KMS-11 (cell line): ENCODE data around the gene ZBTB20.
A peak's percentile ranks its signal among the peaks of the same experiment; 100 is the strongest.

Experiments
- H2AFZ ChIP-seq: fragments of 200-600 bp; sonication (generic); 2 replicates; pipeline ENCODE4 v1.6.1; 2016; ENCODE audit warnings: antibody characterized with exemption, mixed run types, low read depth
- H3K27ac ChIP-seq: fragments of 200-600 bp; sonication (generic); 2 replicates; pipeline ENCODE4 v1.6.1; 2016; ENCODE audit warnings: mild to moderate bottlenecking, mixed run types
- H3K27me3 ChIP-seq: fragments of 200-600 bp; sonication (generic); 2 replicates; pipeline ENCODE4 v1.6.1; 2017; ENCODE audit warnings: mild to moderate bottlenecking, low read depth, mixed run types, moderate library complexity; ENCODE audit not compliant: insufficient read depth
- H3K36me3 ChIP-seq: fragments of 200-600 bp; sonication (generic); 2 replicates; pipeline ENCODE4 v1.6.1; 2017; ENCODE audit warnings: mild to moderate bottlenecking, mixed run types; ENCODE audit not compliant: insufficient read depth
- H3K4me1 ChIP-seq: fragments of 200-600 bp; sonication (generic); 2 replicates; pipeline ENCODE4 v1.6.1; 2016; ENCODE audit warnings: mild to moderate bottlenecking, low read depth, mixed run types; ENCODE audit not compliant: poor library complexity, severe bottlenecking
- H3K4me2 ChIP-seq: fragments of 200-600 bp; sonication (generic); 2 replicates; pipeline ENCODE4 v1.7.0; 2016; ENCODE audit warnings: mild to moderate bottlenecking, mixed run types
- H3K4me3 ChIP-seq: fragments of 200-600 bp; sonication (generic); IDR thresholded peaks from 2 replicates; pipeline ENCODE4 v1.6.1; 2017; ENCODE audit warnings: low read depth, low read length, mixed read lengths; ENCODE audit not compliant: insufficient read depth
- H3K79me2 ChIP-seq: fragments of 200-600 bp; sonication (generic); 2 replicates; pipeline ENCODE4 v1.6.1; 2016; ENCODE audit warnings: low read depth, mixed run types; ENCODE audit not compliant: insufficient read depth
- H3K9ac ChIP-seq: fragments of 200-600 bp; sonication (generic); 2 replicates; pipeline ENCODE4 v1.6.1; 2016; ENCODE audit warnings: mild to moderate bottlenecking, mixed run types
- H4K20me1 ChIP-seq: fragments of 200-600 bp; sonication (generic); 2 replicates; pipeline ENCODE4 v1.6.1; 2016; ENCODE audit warnings: mild to moderate bottlenecking, mixed run types; ENCODE audit not compliant: insufficient read depth
- TF ChIP-seq, protein P1 (sequence below): fragments of 200-600 bp; sonication (generic); conservative IDR thresholded peaks from 2 replicates; pipeline ENCODE4 v1.6.1; 2017; ENCODE audit warnings: low read depth, mild to moderate bottlenecking, antibody characterized with exemption, low read length, moderate library complexity, mixed read lengths

Gene ZBTB20

DNA sequence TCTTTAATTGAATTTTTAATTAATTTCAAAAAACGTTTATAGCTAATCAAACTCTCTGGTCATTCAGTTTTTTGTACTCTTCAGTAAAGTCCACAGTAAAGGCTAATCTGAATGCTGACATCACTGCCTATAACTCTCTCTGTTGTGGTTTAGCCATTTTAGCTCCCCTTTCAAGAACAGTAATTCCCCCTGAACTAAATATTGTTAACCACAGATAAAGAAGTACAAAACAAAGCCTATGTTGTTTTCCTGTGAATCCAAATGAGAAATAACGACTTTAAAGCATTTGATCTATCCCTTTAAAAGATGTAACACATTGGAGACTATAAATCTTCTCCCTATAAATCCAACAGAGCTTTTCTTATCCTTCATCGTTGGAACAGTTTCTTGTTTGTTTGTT, 94.2 kb downstream of the ZBTB20 start:
- Histone ChIP-seq H4K20me1 (no peaks in the 10 kb centered on the region), H2AFZ (no peak overlapping the region), H3K79me2 (no peaks in the 10 kb centered on the region), H3K4me1 (peaks cover 3% of the 10 kb centered on the region), H3K36me3 (no peaks in the 10 kb centered on the region), H3K27me3 (no peaks in the 10 kb centered on the region), H3K4me3 (no peak overlapping the region), H3K27ac (no peak overlapping the region), H3K9ac (no peak overlapping the region), H3K4me2 (no peak overlapping the region)
- TF ChIP-seq, protein P1, sequence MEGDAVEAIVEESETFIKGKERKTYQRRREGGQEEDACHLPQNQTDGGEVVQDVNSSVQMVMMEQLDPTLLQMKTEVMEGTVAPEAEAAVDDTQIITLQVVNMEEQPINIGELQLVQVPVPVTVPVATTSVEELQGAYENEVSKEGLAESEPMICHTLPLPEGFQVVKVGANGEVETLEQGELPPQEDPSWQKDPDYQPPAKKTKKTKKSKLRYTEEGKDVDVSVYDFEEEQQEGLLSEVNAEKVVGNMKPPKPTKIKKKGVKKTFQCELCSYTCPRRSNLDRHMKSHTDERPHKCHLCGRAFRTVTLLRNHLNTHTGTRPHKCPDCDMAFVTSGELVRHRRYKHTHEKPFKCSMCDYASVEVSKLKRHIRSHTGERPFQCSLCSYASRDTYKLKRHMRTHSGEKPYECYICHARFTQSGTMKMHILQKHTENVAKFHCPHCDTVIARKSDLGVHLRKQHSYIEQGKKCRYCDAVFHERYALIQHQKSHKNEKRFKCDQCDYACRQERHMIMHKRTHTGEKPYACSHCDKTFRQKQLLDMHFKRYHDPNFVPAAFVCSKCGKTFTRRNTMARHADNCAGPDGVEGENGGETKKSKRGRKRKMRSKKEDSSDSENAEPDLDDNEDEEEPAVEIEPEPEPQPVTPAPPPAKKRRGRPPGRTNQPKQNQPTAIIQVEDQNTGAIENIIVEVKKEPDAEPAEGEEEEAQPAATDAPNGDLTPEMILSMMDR, result no peak

DNA sequence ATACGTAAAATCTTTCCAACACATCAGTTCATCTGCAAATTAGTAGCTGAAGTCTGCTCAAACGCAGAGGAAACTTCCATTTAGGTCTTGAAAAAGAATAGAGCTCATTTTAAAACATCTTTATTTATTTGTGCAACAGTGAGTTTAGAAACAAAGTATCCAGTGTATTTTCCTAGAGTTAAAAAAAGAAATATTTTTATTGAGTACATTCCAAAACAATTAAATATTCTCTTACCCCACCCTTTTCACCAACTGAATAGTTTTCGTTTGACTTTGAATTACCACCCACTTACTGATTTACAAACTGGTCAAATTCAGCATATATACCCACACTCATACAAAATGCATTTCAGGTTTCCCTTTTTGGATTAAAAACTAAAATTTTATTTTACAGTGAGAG, 104.7 kb downstream of the ZBTB20 start:
- Histone ChIP-seq H3K27ac (no peak overlapping the region), H3K4me1 (no peaks in the 10 kb centered on the region), H3K36me3 (no peaks in the 10 kb centered on the region), H3K79me2 (no peaks in the 10 kb centered on the region), H3K27me3 (no peaks in the 10 kb centered on the region), H4K20me1 (no peaks in the 10 kb centered on the region), H3K4me3 (no peak overlapping the region), H3K4me2 (no peak overlapping the region), H3K9ac (no peak overlapping the region), H2AFZ (no peak overlapping the region)
- TF ChIP-seq, protein P1, result no peak

DNA sequence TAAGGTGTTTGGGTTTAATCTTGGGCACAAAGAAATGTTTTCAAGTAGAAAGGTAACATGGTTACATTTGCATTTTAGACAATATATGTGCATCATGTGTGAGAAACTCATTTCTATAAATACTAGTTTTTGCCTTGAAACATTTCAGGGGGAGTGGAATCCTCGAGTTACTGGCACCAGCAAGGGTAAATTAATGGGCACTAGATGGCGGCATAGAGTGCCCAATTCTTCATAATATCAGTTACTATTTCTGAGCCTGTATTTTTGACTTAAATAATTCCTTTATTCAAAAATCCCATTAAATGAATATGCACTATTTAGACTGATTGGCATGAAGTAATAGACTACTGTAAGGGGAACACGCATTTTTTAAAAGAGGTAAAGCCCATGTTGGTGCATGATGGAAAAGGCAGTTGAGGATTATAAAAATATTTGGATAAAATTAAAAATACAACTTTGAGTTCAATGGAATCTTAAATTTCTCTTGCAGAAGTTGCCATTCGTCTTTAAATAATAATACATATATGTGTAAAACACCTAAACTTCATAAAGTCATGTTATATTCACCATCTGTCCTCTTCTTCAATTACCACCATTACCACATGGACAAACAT, 106.3 kb downstream of the ZBTB20 start:
- no peak overlapping the region for H3K27ac ChIP-seq

DNA sequence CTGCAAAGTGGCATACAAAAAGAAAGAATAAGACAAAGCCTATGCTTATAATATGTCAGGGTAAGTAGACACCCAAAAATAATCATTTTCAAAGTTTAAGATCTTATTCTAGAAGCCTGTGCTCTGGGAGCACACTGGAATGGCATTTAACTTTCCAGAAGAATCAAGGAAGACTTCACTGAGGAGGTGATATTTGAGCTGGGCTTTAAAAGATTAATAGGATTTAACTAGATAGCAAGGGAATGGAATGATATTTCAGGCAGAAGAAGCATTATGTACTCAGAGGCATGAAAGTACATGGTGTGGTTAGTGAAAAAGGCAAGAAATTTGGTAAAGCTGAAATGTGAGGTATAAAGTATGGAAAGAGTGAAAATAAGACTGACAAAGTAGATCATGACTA, 106.8 kb downstream of the ZBTB20 start:
- Histone ChIP-seq H3K36me3 (no peaks in the 10 kb centered on the region), H3K4me3 (no peak overlapping the region), H2AFZ (no peak overlapping the region), H3K4me1 (no peaks in the 10 kb centered on the region), H3K9ac (no peak overlapping the region), H4K20me1 (no peaks in the 10 kb centered on the region), H3K27me3 (no peaks in the 10 kb centered on the region), H3K4me2 (no peak overlapping the region), H3K27ac (no peak overlapping the region), H3K79me2 (no peaks in the 10 kb centered on the region)
- TF ChIP-seq, protein P1, result no peak

More for the DNA sequence above, 106.3 kb downstream of the ZBTB20 start:
- Histone ChIP-seq H3K4me1 (no peaks in the 10 kb centered on the region), H3K9ac (no peak overlapping the region), H3K27me3 (no peaks in the 10 kb centered on the region), H2AFZ (no peak overlapping the region), H3K4me3 (no peak overlapping the region), H3K4me2 (no peak overlapping the region), H4K20me1 (no peaks in the 10 kb centered on the region), H3K36me3 (no peaks in the 10 kb centered on the region), H3K79me2 (no peaks in the 10 kb centered on the region)
- TF ChIP-seq, protein P1, result peak; percentile 82
